Neural progenitor cell (in vitro differentiated cells): ENCODE measurements around the gene CDH3. TPM values are rescaled to one million over a fixed set of nuclear protein-coding genes. Genes with fewer than 3 reads are reported as not detected.

Experiments
- DNase-seq: peaks from one replicate; pipeline ENCODE4 v3.0.0-alpha.2; 2016; ENCODE audit warnings: low spot score
- H2AFZ ChIP-seq: fragments of 200-600 bp; sonication (generic); replicated peaks from 2 replicates; pipeline ENCODE4 v1.6.1; 2016; ENCODE audit warnings: antibody characterized with exemption
- H3F3A ChIP-seq: fragments of 200-600 bp; sonication (generic); 2 replicates; pipeline ENCODE4 v1.6.1; 2016; ENCODE audit warnings: antibody characterized with exemption, low read depth
- H3K27ac ChIP-seq: fragments of 200-600 bp; sonication (generic); 2 replicates; pipeline ENCODE4 v1.5.1; 2016; ENCODE audit warnings: mild to moderate bottlenecking
- H3K27me3 ChIP-seq: fragments of 200-600 bp; sonication (generic); 2 replicates; pipeline ENCODE4 v1.6.1; 2016; ENCODE audit warnings: mild to moderate bottlenecking, moderate library complexity
- H3K36me3 ChIP-seq: fragments of 200-600 bp; sonication (generic); 2 replicates; pipeline ENCODE4 v1.5.1; 2016
- H3K4me1 ChIP-seq: fragments of 200-600 bp; sonication (generic); 2 replicates; pipeline ENCODE4 v1.6.1; 2016; ENCODE audit warnings: mixed run types
- H3K4me2 ChIP-seq: fragments of 200-600 bp; sonication (generic); 2 replicates; pipeline ENCODE4 v1.6.1; 2016
- H3K4me3 ChIP-seq: fragments of 200-600 bp; sonication (generic); 2 replicates; pipeline ENCODE4 v1.5.1; 2016
- H3K79me2 ChIP-seq: fragments of 200-600 bp; sonication (generic); 2 replicates; pipeline ENCODE4 v1.6.1; 2016; ENCODE audit warnings: low read depth
- H3K9ac ChIP-seq: fragments of 200-600 bp; sonication (generic); 2 replicates; pipeline ENCODE4 v1.6.1; 2016
- H3K9me3 ChIP-seq: fragments of 200-600 bp; sonication (generic); 2 replicates; pipeline ENCODE4 v1.5.1; 2016; ENCODE audit warnings: low read depth
- H4K20me1 ChIP-seq: fragments of 200-600 bp; sonication (generic); 2 replicates; pipeline ENCODE4 v1.6.1; 2016; ENCODE audit warnings: low read depth
- H3K27ac Mint-ChIP-seq: 3 replicates; pipeline ENCODE4 v1.8.0; 2021; ENCODE audit warnings: mixed read lengths
- H3K27me3 Mint-ChIP-seq: 2 replicates; pipeline ENCODE4 v1.8.0; 2022; ENCODE audit warnings: low read depth, mild to moderate bottlenecking, inconsistent platforms, moderate library complexity, mixed read lengths; ENCODE audit not compliant: insufficient read depth
- H3K36me3 Mint-ChIP-seq: 3 replicates; pipeline ENCODE4 v1.8.0; 2021; ENCODE audit warnings: mixed read lengths
- H3K4me1 Mint-ChIP-seq: 3 replicates; pipeline ENCODE4 v1.8.0; 2021; ENCODE audit warnings: mixed read lengths
- H3K4me3 Mint-ChIP-seq: 3 replicates; pipeline ENCODE4 v1.8.0; 2021; ENCODE audit warnings: mild to moderate bottlenecking, moderate library complexity, mixed read lengths
- H3K9me3 Mint-ChIP-seq: 3 replicates; pipeline ENCODE4 v1.8.0; 2020; ENCODE audit warnings: mixed read lengths
- CTCF ChIP-seq: fragments of 200-600 bp; sonication (generic); IDR thresholded peaks from 2 replicates; pipeline ENCODE4 v1.5.1; 2017; ENCODE audit warnings: antibody characterized with exemption, mild to moderate bottlenecking
- EZH2 ChIP-seq: fragments of 200-600 bp; sonication (generic); IDR thresholded peaks from 2 replicates; pipeline ENCODE4 v1.6.1; 2017; ENCODE audit warnings: antibody characterized with exemption, mild to moderate bottlenecking, moderate library complexity
- EZH2phosphoT487 ChIP-seq: fragments of 200-600 bp; sonication (generic); IDR thresholded peaks from 2 replicates; pipeline ENCODE4 v1.6.1; 2017; ENCODE audit warnings: antibody characterized with exemption
- total RNA-seq: library from RNA; depleted of rRNA; stranded (reverse); fragments of >200 nt; gene quantifications from 2 replicates; pipeline ENCODE4 v1.2.3, GENCODE V29; 2015; ENCODE audit warnings: low replicate concordance

The CDH3 gene
- total RNA-seq, 1 donor from 2014 or later = 3.9 TPM

- H4K20me1 ChIP-seq = no peaks in the 10 kb centered on the region
- H3K4me1 Mint-ChIP-seq = no peaks in the 10 kb centered on the region
- no peaks in the 10 kb centered on the region for H3K79me2 ChIP-seq
- H3K27me3 Mint-ChIP-seq = peaks cover 2% of the 10 kb centered on the region
- no peaks in the 10 kb centered on the region for H3K9me3 ChIP-seq
- no peak overlapping the region for H3K9ac ChIP-seq
- H3K27ac Mint-ChIP-seq = no peak overlapping the region
- no peak overlapping the region for H2AFZ ChIP-seq
- H3K36me3 ChIP-seq = no peaks in the 10 kb centered on the region
- H3F3A ChIP-seq = no peaks in the 10 kb centered on the region
- H3K36me3 Mint-ChIP-seq = no peaks in the 10 kb centered on the region
- H3K4me1 ChIP-seq = no peaks in the 10 kb centered on the region
- no peak overlapping the region for H3K27ac ChIP-seq
- TF ChIP-seq EZH2phosphoT487 = no peak
- no peak for TF ChIP-seq EZH2
- TF ChIP-seq CTCF = no peak
- H3K9me3 Mint-ChIP-seq = peaks cover 2% of the 10 kb centered on the region
- H3K4me2 ChIP-seq = no peak overlapping the region
- no peak overlapping the region for H3K4me3 ChIP-seq
- H3K27me3 ChIP-seq = no peaks in the 10 kb centered on the region
- no peak overlapping the region for H3K4me3 Mint-ChIP-seq
- DNase-seq = no peak
Observed at GRCh38 chr16:68722119-68723024, 77.3 kb downstream of the CDH3 start.

- Histone ChIP-seq H3K36me3 (no peaks in the 10 kb centered on the region), H3K9ac (no peak overlapping the region), H3K79me2 (no peaks in the 10 kb centered on the region), H3K4me1 (no peaks in the 10 kb centered on the region), H2AFZ (no peak overlapping the region), H3F3A (no peaks in the 10 kb centered on the region), H4K20me1 (no peaks in the 10 kb centered on the region), H3K27ac (no peak overlapping the region), H3K4me2 (no peak overlapping the region), H3K27me3 (no peaks in the 10 kb centered on the region), H3K4me3 (no peak overlapping the region), H3K9me3 (no peaks in the 10 kb centered on the region)
- Mint-ChIP-seq H3K36me3 (no peaks in the 10 kb centered on the region), H3K27ac (no peak overlapping the region), H3K4me1 (no peaks in the 10 kb centered on the region), H3K9me3 (no peaks in the 10 kb centered on the region), H3K4me3 (no peak overlapping the region), H3K27me3 (peaks cover 4% of the 10 kb centered on the region)
- no peak for TF ChIP-seq EZH2phosphoT487
- no peak for TF ChIP-seq EZH2
- TF ChIP-seq CTCF = no peak
- DNase-seq = no peak
Observed at GRCh38 chr16:68724797-68725196, 79.7 kb downstream of the CDH3 start.

- H2AFZ ChIP-seq = no peak overlapping the region
- DNase-seq = no peak
- no peak overlapping the region for H3K4me3 ChIP-seq
- peaks cover 6% of the 10 kb centered on the region for H3F3A ChIP-seq
- no peaks in the 10 kb centered on the region for H3K4me1 Mint-ChIP-seq
- H4K20me1 ChIP-seq = no peaks in the 10 kb centered on the region
- H3K27ac ChIP-seq = no peak overlapping the region
- no peaks in the 10 kb centered on the region for H3K9me3 Mint-ChIP-seq
- H3K4me2 ChIP-seq = no peak overlapping the region
- H3K9ac ChIP-seq = no peak overlapping the region
- H3K27ac Mint-ChIP-seq = no peak overlapping the region
- no peaks in the 10 kb centered on the region for H3K36me3 ChIP-seq
- no peak overlapping the region for H3K4me3 Mint-ChIP-seq
- H3K79me2 ChIP-seq = no peaks in the 10 kb centered on the region
- no peaks in the 10 kb centered on the region for H3K36me3 Mint-ChIP-seq
- peaks cover 5% of the 10 kb centered on the region for H3K27me3 Mint-ChIP-seq
- H3K27me3 ChIP-seq = no peaks in the 10 kb centered on the region
- no peaks in the 10 kb centered on the region for H3K9me3 ChIP-seq
- peaks cover 9% of the 10 kb centered on the region for H3K4me1 ChIP-seq
- TF ChIP-seq EZH2 = no peak
- no peak for TF ChIP-seq CTCF
- TF ChIP-seq EZH2phosphoT487 = no peak
Observed at GRCh38 chr16:68728523-68728922, 83.4 kb downstream of the CDH3 start.
